Breast epithelium (tissue), 4 donors: ENCODE data around the gene CLEC2B. TPM values are rescaled to one million over a fixed set of nuclear protein-coding genes. Genes with fewer than 3 reads are reported as not detected.

Experiments used
- DNase-seq, 2 donors: peaks; one replicate each; pipeline ENCODE4 v3.0.0-alpha.2; 2019; ENCODE audit warnings: low spot score in 2 of 2
- H3K27ac ChIP-seq, 2 donors: fragments of 200-600 bp; sonication (generic) in 1 of 2; one replicate each; pipeline ENCODE4 v1.5.1; 2016 to 2019; ENCODE audit warnings: mild to moderate bottlenecking in 1 of 2
- H3K27me3 ChIP-seq, 2 donors: fragments of 200-600 bp; sonication (generic) in 1 of 2; one replicate each; pipeline versions ENCODE4 v1.5.1 to v1.6.0; 2017 to 2019; ENCODE audit warnings: control low read depth in 1 of 2, mild to moderate bottlenecking in 1 of 2
- H3K36me3 ChIP-seq: fragments of 200-600 bp; one replicate; pipeline ENCODE4 v1.5.1; 2019
- H3K4me1 ChIP-seq, 2 donors: fragments of 200-600 bp; sonication (generic); one replicate each; pipeline ENCODE4 v1.5.1; 2016 to 2019; ENCODE audit warnings: control low read depth in 1 of 2
- H3K4me3 ChIP-seq, 3 donors: fragments of 200-600 bp; sonication (generic); 1 replicate in 2 of 3; 2 replicates in 1 of 3; pipeline ENCODE4 v1.5.1; 2016 to 2019; ENCODE audit warnings: mild to moderate bottlenecking in 3 of 3, moderate library complexity in 2 of 3
- H3K9me3 ChIP-seq, 2 donors: fragments of 200-600 bp; sonication (generic) in 1 of 2; one replicate each; pipeline ENCODE4 v1.5.1; 2016 to 2019; ENCODE audit warnings: control low read depth in 1 of 2
- CTCF ChIP-seq, 3 donors: fragments of 450-650 bp; IDR thresholded peaks; one replicate each; pipeline ENCODE4 v1.5.1; 2016 to 2017; ENCODE audit warnings: antibody characterized with exemption in 3 of 3, mild to moderate bottlenecking in 3 of 3, moderate library complexity in 3 of 3
- POLR2A ChIP-seq: fragments of 450-650 bp; IDR thresholded peaks from one replicate; pipeline ENCODE4 v1.6.1; 2016; ENCODE audit warnings: antibody characterized with exemption, mild to moderate bottlenecking, moderate library complexity
- POLR2AphosphoS5 ChIP-seq, 3 donors: sonication (generic); formaldehyde crosslinking; IDR thresholded peaks; one replicate each; pipeline ENCODE4 v1.6.1; 2017; ENCODE audit warnings: antibody characterized with exemption in 3 of 3
- intact Hi-C: fragments of 100-400 bp; cut with DNase I; formaldehyde crosslinking; loops from one replicate; pipeline ENCODE4 v1.15.1; 2023; ENCODE audit warnings: low total_unique reads
- total RNA-seq, 3 donors: library from RNA; depleted of rRNA; stranded (reverse); fragments of >200 nt; gene quantifications; one replicate each; pipeline ENCODE4 v1.1.0, GENCODE V29; 2016

Gene CLEC2B
- total RNA-seq, 3 donors from 2014 or later, result 18.4 to 36.1 (median 29.3) TPM

GRCh38 chr12:9907769-9908168 is 38.6 kb upstream of the CLEC2B start:
- no peak overlapping the region for H3K4me3 ChIP-seq
- H3K36me3 ChIP-seq, result no peaks in the 10 kb centered on the region
- intact Hi-C loops, result no loop called here
- no peak for TF ChIP-seq POLR2A
- TF ChIP-seq CTCF (IDR thresholded peaks at IDR 0.05), result no peak
- TF ChIP-seq POLR2AphosphoS5 (IDR thresholded peaks at IDR 0.05), result no peak
- DNase-seq, result no peak
- no peak overlapping the region for H3K27ac ChIP-seq
- no peaks in the 10 kb centered on the region for H3K4me1 ChIP-seq
- H3K9me3 ChIP-seq, result peaks cover 25 to 31% of the 10 kb centered on the region in 2 donors
- H3K27me3 ChIP-seq, result no peaks in the 10 kb centered on the region

- H3K9me3 ChIP-seq, result peaks cover 29 to 40% of the 10 kb centered on the region in 2 donors
- intact Hi-C loops, result no loop called here
- TF ChIP-seq CTCF (IDR thresholded peaks at IDR 0.05) (no peak), POLR2A (no peak), POLR2AphosphoS5 (IDR thresholded peaks at IDR 0.05) (no peak)
Observed at GRCh38 chr12:9906873-9907272, 37.7 kb upstream of the CLEC2B start.

DNA sequence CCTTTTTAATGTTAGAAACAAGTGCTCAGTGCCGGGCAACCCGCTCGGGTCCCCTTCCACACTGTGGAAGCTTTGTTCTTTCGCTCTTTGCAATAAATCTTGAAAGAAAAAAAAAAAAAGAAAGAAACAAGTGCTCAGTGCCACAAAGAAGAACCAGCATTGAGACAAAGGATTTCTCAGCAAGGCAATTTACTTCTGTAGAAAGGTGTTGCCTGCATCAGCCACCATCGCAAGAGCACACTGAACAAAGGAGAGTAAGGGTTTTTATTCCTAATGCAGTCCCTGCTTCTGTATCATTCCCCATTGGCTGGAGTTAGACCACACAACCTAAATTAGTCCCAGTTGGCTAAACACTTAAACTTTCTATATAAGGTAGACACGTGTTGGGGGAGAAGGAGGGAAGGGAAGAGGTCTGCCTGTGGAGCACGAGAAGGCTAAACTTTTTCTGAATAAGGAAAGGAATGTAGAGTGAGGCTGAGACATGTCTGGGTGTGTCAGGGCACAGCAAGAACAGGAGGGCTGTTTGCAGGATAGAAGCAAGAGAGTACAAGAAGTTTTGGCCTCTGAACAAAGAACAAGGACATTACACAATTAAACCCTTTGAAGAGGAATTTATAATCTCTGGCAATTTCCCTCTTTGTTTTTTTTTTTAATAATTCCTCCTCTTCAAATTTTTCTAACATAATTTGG is 33.5 kb upstream of the CLEC2B start:
- Histone ChIP-seq H3K4me1 (no peaks in the 10 kb centered on the region), H3K9me3 (peaks cover 12 to 25% of the 10 kb centered on the region in 2 donors), H3K4me3 (no peak overlapping the region), H3K36me3 (no peaks in the 10 kb centered on the region), H3K27me3 (no peaks in the 10 kb centered on the region), H3K27ac (no peak overlapping the region)
- TF ChIP-seq POLR2AphosphoS5 (IDR thresholded peaks at IDR 0.05) (no peak), POLR2A (no peak), CTCF (IDR thresholded peaks at IDR 0.05) (no peak)
- DNase-seq, result no peak
- intact Hi-C loops, result loop anchor here (2.0 kb wide), 1 partner anchor 56 kb away; no protein-coding TSS in a partner anchor

More at GRCh38 chr12:9906873-9907272, 37.7 kb upstream of the CLEC2B start:
- Histone ChIP-seq H3K4me1 (no peaks in the 10 kb centered on the region), H3K27ac (no peak overlapping the region), H3K36me3 (no peaks in the 10 kb centered on the region), H3K4me3 (no peak overlapping the region), H3K27me3 (no peaks in the 10 kb centered on the region)
- DNase-seq, result no peak

GRCh38 chr12:9900930-9901329 is 31.8 kb upstream of the CLEC2B start:
- peaks cover 12 to 25% of the 10 kb centered on the region in 2 donors for H3K9me3 ChIP-seq
- DNase-seq, result no peak
- H3K27me3 ChIP-seq, result no peaks in the 10 kb centered on the region
- no peaks in the 10 kb centered on the region for H3K4me1 ChIP-seq
- H3K4me3 ChIP-seq, result no peak overlapping the region
- H3K36me3 ChIP-seq, result no peaks in the 10 kb centered on the region
- TF ChIP-seq CTCF (IDR thresholded peaks at IDR 0.05), result no peak
- TF ChIP-seq POLR2A, result no peak
- TF ChIP-seq POLR2AphosphoS5 (IDR thresholded peaks at IDR 0.05), result no peak
- intact Hi-C loops, result no loop called here
- no peak overlapping the region for H3K27ac ChIP-seq

DNA sequence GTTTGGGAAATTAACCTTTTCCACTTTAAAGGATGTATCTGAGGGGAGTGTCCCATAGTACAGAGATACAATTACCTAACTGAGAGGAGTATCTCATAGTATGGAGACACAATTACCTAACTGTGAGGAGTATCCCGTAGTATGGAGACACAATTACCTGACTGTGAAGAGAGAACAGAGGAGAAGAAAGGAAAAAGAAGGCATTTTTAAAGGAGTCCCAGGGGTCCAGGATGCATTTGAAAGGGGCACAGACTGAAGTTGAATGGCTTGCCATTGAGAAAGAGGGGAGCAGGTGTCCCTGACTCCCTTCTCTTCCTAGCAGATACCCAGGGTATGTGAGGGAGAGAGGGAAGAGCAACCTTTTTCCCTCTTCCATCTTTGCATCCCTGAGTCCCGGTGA is 30.1 kb upstream of the CLEC2B start:
- no peak for DNase-seq
- no peak for TF ChIP-seq POLR2A
- TF ChIP-seq POLR2AphosphoS5 (IDR thresholded peaks at IDR 0.05), result no peak
- no peak for TF ChIP-seq CTCF (IDR thresholded peaks at IDR 0.05)
- intact Hi-C loops, result no loop called here
- Histone ChIP-seq H3K4me3 (no peak overlapping the region), H3K27ac (no peak overlapping the region), H3K27me3 (no peaks in the 10 kb centered on the region), H3K9me3 (peaks cover 12 to 25% of the 10 kb centered on the region in 2 donors), H3K4me1 (no peaks in the 10 kb centered on the region), H3K36me3 (no peaks in the 10 kb centered on the region)
